RWPE1 (cell line): Measurements from ENCODE around the gene FIBIN.

Experiments
- CTCF ChIA-PET: fragments of 350-600 bp; sonication (Branson Sonifier 250); formaldehyde crosslinking; extraction: SDS; loops from one replicate; lab custom pipeline; 2021; lab: Yijun Ruan, JAX
- POLR2A ChIA-PET: fragments of 400-600 bp; formaldehyde crosslinking; extraction: SDS; loops from one replicate; lab custom pipeline; 2020; ENCODE audit warnings: antibody characterized with exemption; ENCODE audit not compliant: low non-redundant PET; lab: Yijun Ruan, JAX
- DNase-seq: peaks from one replicate; pipeline ENCODE4 v3.0.0; 2012; ENCODE audit warnings: low spot score
- H3K27ac ChIP-seq: fragments of 450-650 bp; 2 replicates; pipeline ENCODE4 v1.5.1; 2017
- TF ChIP-seq, protein P1 (sequence below): fragments of 450-650 bp; conservative IDR thresholded peaks from 2 replicates; pipeline ENCODE4 v1.5.1; 2017; ENCODE audit warnings: low read depth, mild to moderate bottlenecking

FIBIN gene

DNA sequence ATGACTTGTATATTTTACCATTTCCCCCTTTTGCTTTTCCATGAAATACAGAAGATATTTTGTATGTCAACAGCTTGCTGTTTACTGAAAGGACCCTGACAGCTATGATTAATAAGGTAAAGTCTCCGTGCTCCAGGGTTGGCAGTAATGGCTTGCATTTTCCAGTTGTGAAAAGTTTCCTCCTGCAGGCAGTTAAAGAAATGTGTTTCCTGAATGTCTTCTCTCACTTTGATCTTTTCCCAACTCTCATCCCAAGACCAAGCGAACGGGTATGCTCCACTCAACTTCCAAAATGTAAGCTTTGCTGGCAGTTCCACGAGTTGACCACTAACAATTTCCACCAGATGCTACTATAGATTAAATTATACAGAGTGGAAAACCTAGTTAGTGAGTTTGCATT is 8.9 kb downstream of the FIBIN start:
- no peak overlapping the region for H3K27ac ChIP-seq
- DNase-seq, result no peak
- CTCF ChIA-PET, result no interaction called here
- TF ChIP-seq, protein P1, sequence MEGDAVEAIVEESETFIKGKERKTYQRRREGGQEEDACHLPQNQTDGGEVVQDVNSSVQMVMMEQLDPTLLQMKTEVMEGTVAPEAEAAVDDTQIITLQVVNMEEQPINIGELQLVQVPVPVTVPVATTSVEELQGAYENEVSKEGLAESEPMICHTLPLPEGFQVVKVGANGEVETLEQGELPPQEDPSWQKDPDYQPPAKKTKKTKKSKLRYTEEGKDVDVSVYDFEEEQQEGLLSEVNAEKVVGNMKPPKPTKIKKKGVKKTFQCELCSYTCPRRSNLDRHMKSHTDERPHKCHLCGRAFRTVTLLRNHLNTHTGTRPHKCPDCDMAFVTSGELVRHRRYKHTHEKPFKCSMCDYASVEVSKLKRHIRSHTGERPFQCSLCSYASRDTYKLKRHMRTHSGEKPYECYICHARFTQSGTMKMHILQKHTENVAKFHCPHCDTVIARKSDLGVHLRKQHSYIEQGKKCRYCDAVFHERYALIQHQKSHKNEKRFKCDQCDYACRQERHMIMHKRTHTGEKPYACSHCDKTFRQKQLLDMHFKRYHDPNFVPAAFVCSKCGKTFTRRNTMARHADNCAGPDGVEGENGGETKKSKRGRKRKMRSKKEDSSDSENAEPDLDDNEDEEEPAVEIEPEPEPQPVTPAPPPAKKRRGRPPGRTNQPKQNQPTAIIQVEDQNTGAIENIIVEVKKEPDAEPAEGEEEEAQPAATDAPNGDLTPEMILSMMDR, result no peak
- POLR2A ChIA-PET, result no interaction called here

- CTCF ChIA-PET, result no interaction called here
- POLR2A ChIA-PET, result no interaction called here
- H3K27ac ChIP-seq, result no peak overlapping the region
- DNase-seq, result no peak
- TF ChIP-seq, protein P1, result no peak
Measured at GRCh38 chr11:27004103-27004502, 10.2 kb downstream of the FIBIN start.

GRCh38 chr11:27008811-27009535 is 15.1 kb downstream of the FIBIN start:
- TF ChIP-seq, protein P1, result no peak
- DNase-seq, result no peak
- POLR2A ChIA-PET, result no interaction called here
- H3K27ac ChIP-seq, result no peak overlapping the region
- CTCF ChIA-PET, result no interaction called here

DNA sequence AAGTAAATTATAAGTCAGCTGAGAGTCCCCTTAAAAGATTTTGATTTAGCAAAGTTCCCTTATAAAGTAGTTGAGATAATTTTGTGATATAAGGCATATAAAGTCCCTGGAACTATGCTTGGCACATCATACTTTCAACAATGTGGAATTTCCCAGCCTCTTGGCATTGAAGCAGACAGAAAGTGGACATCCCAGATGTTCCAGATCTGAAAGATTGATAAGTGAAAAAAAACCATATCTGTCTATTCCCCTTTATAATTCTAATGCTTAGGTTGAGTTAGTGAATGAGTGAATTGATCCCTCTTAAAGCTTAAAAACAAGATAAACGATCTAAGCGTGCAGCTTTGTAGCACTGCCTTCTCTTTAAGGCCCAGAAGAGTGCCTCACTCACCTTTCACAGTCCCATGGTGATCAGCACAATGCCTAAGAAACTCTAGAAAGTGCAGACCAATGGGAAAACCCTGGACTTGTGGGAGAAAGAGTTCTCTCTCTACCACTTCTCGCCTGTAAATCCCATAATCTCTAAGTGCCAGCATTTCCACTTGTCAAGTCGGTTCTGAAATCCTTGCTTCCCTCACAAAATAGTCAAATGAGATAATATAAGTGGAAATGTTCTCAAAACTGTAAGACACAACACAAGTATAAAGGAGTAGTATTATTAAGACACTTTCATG is 17.8 kb downstream of the FIBIN start:
- ChIA-PET POLR2A (no interaction called here), CTCF (no interaction called here)
- no peak for DNase-seq
- H3K27ac ChIP-seq, result no peak overlapping the region
- TF ChIP-seq, protein P1, result no peak

GRCh38 chr11:27012234-27012921 is 18.5 kb downstream of the FIBIN start:
- CTCF ChIA-PET, result no interaction called here
- DNase-seq, result no peak
- POLR2A ChIA-PET, result no interaction called here

GRCh38 chr11:27013781-27014361 is 20.0 kb downstream of the FIBIN start:
- DNase-seq, result peak; percentile 4
- TF ChIP-seq, protein P1, result no peak
- POLR2A ChIA-PET, result no interaction called here
- CTCF ChIA-PET, result no interaction called here
- no peak overlapping the region for H3K27ac ChIP-seq

More at GRCh38 chr11:27012234-27012921, 18.5 kb downstream of the FIBIN start:
- no peak overlapping the region for H3K27ac ChIP-seq
- TF ChIP-seq, protein P1, result no peak
